ENCODE data around the gene TSPAN16.

DNA sequence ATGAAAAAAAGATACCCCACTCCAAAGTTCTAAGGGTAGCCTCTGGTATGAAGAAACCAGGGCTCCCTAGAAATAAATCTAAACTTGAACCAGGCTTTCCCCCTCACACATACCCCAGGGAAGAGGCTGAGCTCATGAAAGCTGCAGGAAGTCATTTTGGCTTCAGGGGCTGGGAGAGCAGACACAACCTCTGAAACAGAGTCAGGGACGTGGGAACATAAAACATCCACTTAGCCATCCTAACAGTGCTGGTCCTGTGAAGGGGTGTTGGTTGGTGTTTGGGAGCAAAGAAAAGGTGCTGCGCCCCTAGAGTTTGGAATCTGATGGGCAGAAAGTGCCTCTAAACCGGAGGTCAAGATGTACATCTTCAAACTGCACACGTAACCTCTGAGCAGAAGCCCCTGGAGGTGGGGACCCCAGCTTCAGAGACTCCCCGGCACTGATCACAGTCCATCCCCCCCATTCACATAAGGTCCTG, 27.7 kb downstream of the TSPAN16 start:
- TF ChIP-seq POLR2A (IDR thresholded peaks at IDR 0.05) (no peak), CTCF (IDR thresholded peaks at IDR 0.05) (no peak)
